Stimulated activated naive B cell treated with anti-CD40 and anti-IgM and Interleukin-4, amounts not matched to agents 10 μg/mL and 1 μg/mL and 100 μg/mL, for 72 hours (primary cell): ENCODE measurements around the gene FXYD7.

ENCODE experiments used
- ATAC-seq, 2 donors: fragments of 150-1000 bp; cut with Tn5 transposase; replicated peaks; 2 replicates each; pipeline ENCODE4 v1.10.0; 2021; ENCODE audit warnings: moderate library complexity in 1 of 2
- DNase-seq: peaks from one replicate; pipeline ENCODE4 v3.0.0; 2021
- H3K27ac Mint-ChIP-seq: one replicate; pipeline ENCODE4 v1.8.0; 2022; ENCODE audit warnings: mild to moderate bottlenecking, mixed read lengths
- H3K27me3 Mint-ChIP-seq, 2 donors: one replicate each; pipeline ENCODE4 v1.8.0; 2022; ENCODE audit warnings: mixed read lengths in 2 of 2
- H3K36me3 Mint-ChIP-seq, 2 donors: one replicate each; pipeline ENCODE4 v1.8.0; 2022; ENCODE audit warnings: mixed read lengths in 2 of 2, mild to moderate bottlenecking in 1 of 2
- H3K4me1 Mint-ChIP-seq, 2 donors: one replicate each; pipeline ENCODE4 v1.8.0; 2022; ENCODE audit warnings: mixed read lengths in 2 of 2, mild to moderate bottlenecking in 1 of 2
- H3K4me3 Mint-ChIP-seq, 2 donors: one replicate each; pipeline ENCODE4 v1.8.0; 2022; ENCODE audit warnings: mild to moderate bottlenecking in 2 of 2, mixed read lengths in 2 of 2, moderate library complexity in 1 of 2
- H3K9me3 Mint-ChIP-seq, 2 donors: one replicate each; pipeline ENCODE4 v1.8.0; 2022; ENCODE audit warnings: mixed read lengths in 2 of 2, mild to moderate bottlenecking in 1 of 2

The FXYD7 gene

GRCh38 chr19:35117799-35118198 lies 25.3 kb upstream of the FXYD7 start:
- peaks cover 23 to 32% of the 10 kb centered on the region in 2 donors for H3K4me1 Mint-ChIP-seq
- H3K4me3 Mint-ChIP-seq: no peak overlapping the region
- H3K27ac Mint-ChIP-seq: no peak overlapping the region
- ATAC-seq: no peak
- H3K9me3 Mint-ChIP-seq: no peaks in the 10 kb centered on the region
- DNase-seq: no peak
- H3K27me3 Mint-ChIP-seq: peaks cover 3 to 9% of the 10 kb centered on the region in 2 donors
- H3K36me3 Mint-ChIP-seq: no peaks in the 10 kb centered on the region

GRCh38 chr19:35118268-35119020 lies 24.6 kb upstream of the FXYD7 start:
- no peaks in the 10 kb centered on the region for H3K36me3 Mint-ChIP-seq

GRCh38 chr19:35119091-35119490 lies 24.0 kb upstream of the FXYD7 start:
- peaks cover 26 to 41% of the 10 kb centered on the region in 2 donors for H3K4me1 Mint-ChIP-seq
- H3K36me3 Mint-ChIP-seq: no peaks in the 10 kb centered on the region
- H3K27me3 Mint-ChIP-seq: peaks cover 3 to 9% of the 10 kb centered on the region in 2 donors
- no peaks in the 10 kb centered on the region for H3K9me3 Mint-ChIP-seq
- DNase-seq: no peak
- H3K27ac Mint-ChIP-seq: no peak overlapping the region
- H3K4me3 Mint-ChIP-seq: no peak overlapping the region
- ATAC-seq: no peak

More at GRCh38 chr19:35118268-35119020, 24.6 kb upstream of the FXYD7 start:
- ATAC-seq (no peak), DNase-seq (no peak)
- Mint-ChIP-seq H3K4me1 (peaks cover 23 to 34% of the 10 kb centered on the region in 2 donors), H3K9me3 (no peaks in the 10 kb centered on the region), H3K4me3 (no peak overlapping the region), H3K27ac (no peak overlapping the region), H3K27me3 (peaks cover 3 to 9% of the 10 kb centered on the region in 2 donors)

- H3K4me3 Mint-ChIP-seq: no peak overlapping the region
- no peaks in the 10 kb centered on the region for H3K36me3 Mint-ChIP-seq
- H3K9me3 Mint-ChIP-seq: no peaks in the 10 kb centered on the region
- peak overlapping the region; percentile 61 for H3K27ac Mint-ChIP-seq
- peaks cover under 1 to 5% of the 10 kb centered on the region in 2 donors for H3K27me3 Mint-ChIP-seq
- no peak for DNase-seq
- H3K4me1 Mint-ChIP-seq: peaks cover 28 to 42% of the 10 kb centered on the region in 2 donors
- ATAC-seq: no peak
These were observed 23.4 kb upstream of the FXYD7 start for GRCh38 chr19:35119578-35120155.

- Mint-ChIP-seq H3K27me3 (peaks cover 0 to 1% of the 10 kb centered on the region in 2 donors), H3K27ac (no peak overlapping the region), H3K36me3 (no peaks in the 10 kb centered on the region), H3K9me3 (no peaks in the 10 kb centered on the region), H3K4me1 (peaks cover 27 to 46% of the 10 kb centered on the region in 2 donors), H3K4me3 (no peak overlapping the region)
- DNase-seq (peak; percentile 45), ATAC-seq (peak; percentile 31 to 48)
These were observed 22.6 kb upstream of the FXYD7 start for GRCh38 chr19:35120492-35120891.

- DNase-seq: no peak
- H3K27me3 Mint-ChIP-seq: peaks cover 0 to 5% of the 10 kb centered on the region in 2 donors
- ATAC-seq: no peak
- H3K9me3 Mint-ChIP-seq: no peaks in the 10 kb centered on the region
- H3K4me3 Mint-ChIP-seq: no peak overlapping the region
- H3K36me3 Mint-ChIP-seq: no peaks in the 10 kb centered on the region
- H3K27ac Mint-ChIP-seq: no peak overlapping the region
- H3K4me1 Mint-ChIP-seq: peaks cover 31 to 50% of the 10 kb centered on the region in 2 donors
These were observed 22.2 kb upstream of the FXYD7 start for GRCh38 chr19:35120898-35121297.

GRCh38 chr19:35122687-35123551 lies 20.1 kb upstream of the FXYD7 start:
- Mint-ChIP-seq H3K4me3 (no peak overlapping the region), H3K27me3 (peaks cover 0 to 5% of the 10 kb centered on the region in 2 donors), H3K4me1 (peaks cover 29 to 51% of the 10 kb centered on the region in 2 donors), H3K27ac (no peak overlapping the region), H3K36me3 (no peaks in the 10 kb centered on the region), H3K9me3 (no peaks in the 10 kb centered on the region)
- ATAC-seq (no peak), DNase-seq (no peak)

GRCh38 chr19:35123573-35123972 lies 19.5 kb upstream of the FXYD7 start:
- Mint-ChIP-seq H3K36me3 (no peaks in the 10 kb centered on the region), H3K27ac (peak overlapping the region; percentile 79), H3K27me3 (peaks cover 0 to 5% of the 10 kb centered on the region in 2 donors), H3K9me3 (no peaks in the 10 kb centered on the region), H3K4me3 (peak overlapping the region in 1 of 2 donors; percentile 86), H3K4me1 (peaks cover 29 to 51% of the 10 kb centered on the region in 2 donors)
- DNase-seq (no peak), ATAC-seq (no peak)

- ATAC-seq: peak; percentile 85 to 90
- Mint-ChIP-seq H3K4me1 (peaks cover 29 to 50% of the 10 kb centered on the region in 2 donors), H3K27me3 (peaks cover 0 to 5% of the 10 kb centered on the region in 2 donors), H3K4me3 (peak overlapping the region; percentile 81 to 86), H3K27ac (peak overlapping the region; percentile 79), H3K9me3 (no peaks in the 10 kb centered on the region), H3K36me3 (no peaks in the 10 kb centered on the region)
- DNase-seq: peak; percentile 85
These were observed 18.7 kb upstream of the FXYD7 start for GRCh38 chr19:35124098-35125060.

- Mint-ChIP-seq H3K9me3 (no peaks in the 10 kb centered on the region), H3K27me3 (peaks cover 0 to 5% of the 10 kb centered on the region in 2 donors), H3K4me1 (peaks cover 25 to 42% of the 10 kb centered on the region in 2 donors), H3K4me3 (peak overlapping the region in 1 of 2 donors; percentile 81), H3K27ac (peak overlapping the region; percentile 79), H3K36me3 (no peaks in the 10 kb centered on the region)
- no peak for ATAC-seq
- no peak for DNase-seq
These were observed 17.8 kb upstream of the FXYD7 start for GRCh38 chr19:35125270-35125717.

GRCh38 chr19:35125749-35126623 lies 17.1 kb upstream of the FXYD7 start:
- Mint-ChIP-seq H3K27ac (peak overlapping the region; percentile 1), H3K4me1 (peaks cover 20 to 35% of the 10 kb centered on the region in 2 donors), H3K36me3 (no peaks in the 10 kb centered on the region), H3K9me3 (no peaks in the 10 kb centered on the region), H3K4me3 (peak overlapping the region in 1 of 2 donors; percentile 29), H3K27me3 (peaks cover 0 to 5% of the 10 kb centered on the region in 2 donors)
- DNase-seq: no peak
- ATAC-seq: no peak

- no peaks in the 10 kb centered on the region for H3K9me3 Mint-ChIP-seq
- H3K27me3 Mint-ChIP-seq: peaks cover 0 to 5% of the 10 kb centered on the region in 2 donors
- no peaks in the 10 kb centered on the region for H3K36me3 Mint-ChIP-seq
- DNase-seq: no peak
- no peak overlapping the region for H3K27ac Mint-ChIP-seq
- H3K4me3 Mint-ChIP-seq: no peak overlapping the region
- peaks cover 16 to 29% of the 10 kb centered on the region in 2 donors for H3K4me1 Mint-ChIP-seq
- ATAC-seq: no peak
These were observed 16.5 kb upstream of the FXYD7 start for GRCh38 chr19:35126624-35126959.

- Mint-ChIP-seq H3K27ac (no peak overlapping the region), H3K36me3 (no peaks in the 10 kb centered on the region), H3K4me3 (no peak overlapping the region), H3K4me1 (peaks cover 12 to 26% of the 10 kb centered on the region in 2 donors), H3K27me3 (peaks cover 0 to 5% of the 10 kb centered on the region in 2 donors), H3K9me3 (peaks cover 3 to 6% of the 10 kb centered on the region in 2 donors)
- no peak for ATAC-seq
- no peak for DNase-seq
These were observed 15.2 kb upstream of the FXYD7 start for GRCh38 chr19:35127871-35128270.
